ENCODE results near the gene FUZ.

FUZ gene

GRCh38 chr19:49791776-49792445, 21.2 kb downstream of the FUZ start:
- TF ChIP-seq CTCF (IDR thresholded peaks at IDR 0.05; ENCODE audit: insufficient read depth, low read depth, low read length, missing control alignments), result no peak
- no peak for DNase-seq (ENCODE audit: low read depth)
- H3K4me3 ChIP-seq (ENCODE audit: low read depth, low read length), result no peak overlapping the region

GRCh38 chr19:49790866-49791265, 22.2 kb downstream of the FUZ start:
- no peak for TF ChIP-seq CTCF (IDR thresholded peaks at IDR 0.05; ENCODE audit: insufficient read depth, low read depth, low read length, missing control alignments)
- DNase-seq (ENCODE audit: low read depth), result no peak
- H3K4me3 ChIP-seq (ENCODE audit: low read depth, low read length), result no peak overlapping the region

- no peak overlapping the region for H3K4me3 ChIP-seq (ENCODE audit: low read depth, low read length)
- no peak for TF ChIP-seq CTCF (IDR thresholded peaks at IDR 0.05; ENCODE audit: insufficient read depth, low read depth, low read length, missing control alignments)
- no peak for DNase-seq (ENCODE audit: low read depth)
These were observed 24.2 kb downstream of the FUZ start for GRCh38 chr19:49788857-49789256.

- no peak for DNase-seq (ENCODE audit: low read depth)
- no peak for TF ChIP-seq CTCF (IDR thresholded peaks at IDR 0.05; ENCODE audit: insufficient read depth, low read depth, low read length, missing control alignments)
- no peak overlapping the region for H3K4me3 ChIP-seq (ENCODE audit: low read depth, low read length)
These were observed 25.3 kb downstream of the FUZ start for GRCh38 chr19:49787746-49788145.

GRCh38 chr19:49786376-49786820, 26.7 kb downstream of the FUZ start:
- H3K4me3 ChIP-seq (ENCODE audit: low read depth, low read length), result no peak overlapping the region
- no peak for DNase-seq (ENCODE audit: low read depth)
- TF ChIP-seq CTCF (IDR thresholded peaks at IDR 0.05; ENCODE audit: insufficient read depth, low read depth, low read length, missing control alignments), result no peak

- DNase-seq (ENCODE audit: low read depth), result no peak
- no peak overlapping the region for H3K4me3 ChIP-seq (ENCODE audit: low read depth, low read length)
- TF ChIP-seq CTCF (IDR thresholded peaks at IDR 0.05; ENCODE audit: insufficient read depth, low read depth, low read length, missing control alignments), result no peak
These were observed 30.6 kb downstream of the FUZ start for GRCh38 chr19:49782515-49782914.

- H3K4me3 ChIP-seq (ENCODE audit: low read depth, low read length), result no peak overlapping the region
- TF ChIP-seq CTCF (IDR thresholded peaks at IDR 0.05; ENCODE audit: insufficient read depth, low read depth, low read length, missing control alignments), result no peak
- DNase-seq (ENCODE audit: low read depth), result no peak
These were observed 31.7 kb downstream of the FUZ start for GRCh38 chr19:49781394-49781793.

All from GM12865 (cell line).